Esophagus squamous epithelium (tissue), 4 donors: ENCODE results near the gene PAK1IP1.

Source experiments
- CTCF ChIP-seq, 6 experiments: fragments of 450-650 bp in 4 of 6; fragments of 200-600 bp in 2 of 6; sonication (generic) in 2 of 6; IDR thresholded peaks; one replicate each; pipeline ENCODE4 v1.5.1; 2016 to 2019; ENCODE audit warnings: antibody characterized with exemption in 6 of 6, mild to moderate bottlenecking in 4 of 6, moderate library complexity in 4 of 6
- POLR2A ChIP-seq, 4 donors: fragments of 450-650 bp; IDR thresholded peaks; one replicate each; pipeline ENCODE4 v1.6.1; 2017; ENCODE audit warnings: antibody characterized with exemption in 4 of 4, mild to moderate bottlenecking in 4 of 4, moderate library complexity in 3 of 4

GRCh38 chr6:10719964-10720264 lies 25.1 kb downstream of the PAK1IP1 start:
- no peak for TF ChIP-seq CTCF (IDR thresholded peaks at IDR 0.05)
- TF ChIP-seq POLR2A (IDR thresholded peaks at IDR 0.05) = no peak
